BE2C (cell line): Measurements from ENCODE around the gene DMTF1.

ENCODE experiments used
- DNase-seq: peaks from one replicate; pipeline ENCODE4 v3.0.0-alpha.2; 2020
- H3K27me3 ChIP-seq: fragments of 250-450 bp; sonication (Bioruptor Pico); 2 replicates; pipeline ENCODE4 v1.5.1; 2020; ENCODE audit warnings: mild to moderate bottlenecking
- H3K36me3 ChIP-seq: fragments of 250-450 bp; sonication (Bioruptor Pico); 2 replicates; pipeline ENCODE4 v1.5.1; 2020; ENCODE audit warnings: mild to moderate bottlenecking
- H3K4me1 ChIP-seq: fragments of 250-450 bp; sonication (Bioruptor Pico); 2 replicates; pipeline ENCODE4 v1.5.1; 2020
- H3K4me3 ChIP-seq: 2 replicates; pipeline ENCODE4 v1.5.1; 2011; ENCODE audit warnings: low read depth, low read length
- H3K9me3 ChIP-seq: fragments of 250-450 bp; sonication (Bioruptor Pico); 2 replicates; pipeline ENCODE4 v1.5.1; 2020
- CTCF ChIP-seq: IDR thresholded peaks from 2 replicates; pipeline ENCODE4 v1.5.1; 2012; ENCODE audit warnings: mild to moderate bottlenecking, low read depth, low read length

DMTF1 gene

GRCh38 chr7:87218796-87219544, 66.7 kb downstream of the DMTF1 start:
- Histone ChIP-seq H3K4me1 (no peaks in the 10 kb centered on the region), H3K27me3 (no peaks in the 10 kb centered on the region), H3K4me3 (peak overlapping the region; percentile 97), H3K36me3 (no peaks in the 10 kb centered on the region), H3K9me3 (no peaks in the 10 kb centered on the region; the same call in 1 of the 2 replicates)
- TF ChIP-seq CTCF, result no peak
- peak; percentile 21 for DNase-seq

GRCh38 chr7:87219545-87220025, 67.3 kb downstream of the DMTF1 start, which contains the start of gene TMEM243:
Gene TMEM243 (minus strand): TSS chr7:87219732. CDS start chr7:87219503, 229 bp downstream.
- H3K36me3 ChIP-seq, result no peaks in the 10 kb centered on the region
- peak; percentile 6; the same call in 1 of the 2 replicates for TF ChIP-seq CTCF
- no peaks in the 10 kb centered on the region; the same call in 1 of the 2 replicates for H3K9me3 ChIP-seq
- peak within 1 kb of the TSS; percentile 97 for H3K4me3 ChIP-seq
- peak; percentile 71 for DNase-seq
- no peaks in the 10 kb centered on the region for H3K4me1 ChIP-seq
- H3K27me3 ChIP-seq, result no peaks in the 10 kb centered on the region

GRCh38 chr7:87220026-87220733, 67.9 kb downstream of the DMTF1 start:
- peak; percentile 91 for DNase-seq
- TF ChIP-seq CTCF, result no peak
- H3K36me3 ChIP-seq, result no peaks in the 10 kb centered on the region

GRCh38 chr7:87220734-87221215, 68.5 kb downstream of the DMTF1 start:
- no peaks in the 10 kb centered on the region for H3K27me3 ChIP-seq
- H3K4me1 ChIP-seq, result no peaks in the 10 kb centered on the region
- H3K4me3 ChIP-seq, result peak overlapping the region; percentile 97
- H3K36me3 ChIP-seq, result no peaks in the 10 kb centered on the region
- H3K9me3 ChIP-seq, result no peaks in the 10 kb centered on the region; the same call in 1 of the 2 replicates
- no peak for DNase-seq
- TF ChIP-seq CTCF, result no peak

More at GRCh38 chr7:87220026-87220733, 67.9 kb downstream of the DMTF1 start:
- Histone ChIP-seq H3K4me3 (peak overlapping the region; percentile 97), H3K4me1 (no peaks in the 10 kb centered on the region), H3K27me3 (no peaks in the 10 kb centered on the region), H3K9me3 (no peaks in the 10 kb centered on the region; the same call in 1 of the 2 replicates)

GRCh38 chr7:87223666-87224065, 71.4 kb downstream of the DMTF1 start:
- DNase-seq, result no peak

More at GRCh38 chr7:87223666-87224065, 71.4 kb downstream of the DMTF1 start:
- no peaks in the 10 kb centered on the region; the same call in 1 of the 2 replicates for H3K9me3 ChIP-seq
- H3K36me3 ChIP-seq, result no peaks in the 10 kb centered on the region
- TF ChIP-seq CTCF, result no peak
- H3K4me3 ChIP-seq, result no peak overlapping the region
- no peaks in the 10 kb centered on the region for H3K27me3 ChIP-seq
- H3K4me1 ChIP-seq, result no peaks in the 10 kb centered on the region
